Sigmoid colon (tissue), 4 donors: ENCODE results near the gene CCDC192.

Experiments
- EP300 ChIP-seq, 4 donors: sonication (generic); formaldehyde crosslinking; IDR thresholded peaks; one replicate each; pipeline ENCODE4 v1.6.1; 2017; ENCODE audit warnings: antibody characterized with exemption in 4 of 4
- POLR2A ChIP-seq, 2 donors: fragments of 450-650 bp; IDR thresholded peaks; one replicate each; pipeline ENCODE4 v1.6.1; 2016; ENCODE audit warnings: antibody characterized with exemption in 2 of 2, mild to moderate bottlenecking in 2 of 2, moderate library complexity in 2 of 2
- POLR2AphosphoS5 ChIP-seq, 4 donors: sonication (generic); formaldehyde crosslinking; IDR thresholded peaks; one replicate each; pipeline ENCODE4 v1.6.1; 2017; ENCODE audit warnings: antibody characterized with exemption in 4 of 4
- TF ChIP-seq, protein P1 (sequence below), 4 experiments: fragments of 450-650 bp in 3 of 4; fragments of 200-600 bp in 1 of 4; IDR thresholded peaks; one replicate each; pipeline ENCODE4 v1.5.1; 2016 to 2019; ENCODE audit warnings: antibody characterized with exemption in 4 of 4, mild to moderate bottlenecking in 3 of 4, moderate library complexity in 2 of 4

- TF ChIP-seq EP300 (IDR thresholded peaks at IDR 0.05) (no peak), POLR2A (IDR thresholded peaks at IDR 0.05) (no peak), POLR2AphosphoS5 (IDR thresholded peaks at IDR 0.05) (no peak)
- TF ChIP-seq, protein P1, sequence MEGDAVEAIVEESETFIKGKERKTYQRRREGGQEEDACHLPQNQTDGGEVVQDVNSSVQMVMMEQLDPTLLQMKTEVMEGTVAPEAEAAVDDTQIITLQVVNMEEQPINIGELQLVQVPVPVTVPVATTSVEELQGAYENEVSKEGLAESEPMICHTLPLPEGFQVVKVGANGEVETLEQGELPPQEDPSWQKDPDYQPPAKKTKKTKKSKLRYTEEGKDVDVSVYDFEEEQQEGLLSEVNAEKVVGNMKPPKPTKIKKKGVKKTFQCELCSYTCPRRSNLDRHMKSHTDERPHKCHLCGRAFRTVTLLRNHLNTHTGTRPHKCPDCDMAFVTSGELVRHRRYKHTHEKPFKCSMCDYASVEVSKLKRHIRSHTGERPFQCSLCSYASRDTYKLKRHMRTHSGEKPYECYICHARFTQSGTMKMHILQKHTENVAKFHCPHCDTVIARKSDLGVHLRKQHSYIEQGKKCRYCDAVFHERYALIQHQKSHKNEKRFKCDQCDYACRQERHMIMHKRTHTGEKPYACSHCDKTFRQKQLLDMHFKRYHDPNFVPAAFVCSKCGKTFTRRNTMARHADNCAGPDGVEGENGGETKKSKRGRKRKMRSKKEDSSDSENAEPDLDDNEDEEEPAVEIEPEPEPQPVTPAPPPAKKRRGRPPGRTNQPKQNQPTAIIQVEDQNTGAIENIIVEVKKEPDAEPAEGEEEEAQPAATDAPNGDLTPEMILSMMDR (IDR thresholded peaks at IDR 0.05) = no peak
These were observed 18.3 kb upstream of the CCDC192 start for GRCh38 chr5:127684726-127685467.
